GM18951 (cell line): ENCODE data around the gene TNFRSF25.

Experiments
- POLR2A ChIP-seq: IDR thresholded peaks from 4 replicates; pipeline ENCODE4 v1.6.1; 2011; ENCODE audit warnings: mild to moderate bottlenecking; ENCODE audit not compliant: insufficient read length, insufficient read depth; ENCODE audit errors: extremely low read depth
- in situ Hi-C: fragments of 300-500 bp; cut with MboI; formaldehyde crosslinking; loops from one replicate; pipeline ENCODE4 v1.12.0; 2022; ENCODE audit warnings: low sequenced_read_pairs, mixed read lengths, inconsistent platforms; ENCODE audit not compliant: unreplicated experiment

Gene TNFRSF25

DNA sequence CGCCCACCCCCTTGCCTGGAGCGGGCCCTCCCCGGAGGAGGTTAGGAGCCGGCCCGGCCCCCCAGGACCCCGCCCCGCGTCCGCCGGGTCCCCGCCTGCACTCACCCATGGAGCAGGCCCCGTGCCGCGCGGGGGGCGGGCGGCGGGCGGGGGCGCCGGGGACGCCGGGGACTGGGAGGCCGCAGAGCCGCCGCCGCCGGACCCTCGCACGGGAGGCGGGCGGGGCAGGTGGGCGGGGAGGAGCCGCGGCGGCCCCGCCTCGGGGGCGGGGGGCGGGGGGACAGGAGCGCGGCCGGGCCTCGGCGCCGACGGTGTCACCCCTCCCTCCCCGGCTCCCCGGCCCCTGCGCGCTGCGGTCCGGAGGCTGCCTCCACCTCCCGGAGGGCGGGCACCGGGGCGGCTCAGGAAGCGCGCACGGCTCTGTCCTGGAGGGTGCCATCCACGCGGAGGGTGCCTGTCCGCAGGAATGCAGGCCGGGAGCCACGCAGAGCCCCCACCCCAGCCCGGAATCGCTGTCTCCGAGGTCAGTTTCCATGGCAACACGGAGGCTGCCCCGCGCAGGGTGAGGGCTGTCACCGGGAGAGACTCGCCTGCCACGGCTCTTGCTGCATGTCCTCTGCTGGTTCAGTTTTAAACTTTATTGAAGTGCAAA is 31.4 kb upstream of the TNFRSF25 start:
- no peak for TF ChIP-seq POLR2A
- in situ Hi-C loops, result loop anchor here (10.0 kb wide), 1 partner anchor 137 kb away; no protein-coding TSS in a partner anchor

DNA sequence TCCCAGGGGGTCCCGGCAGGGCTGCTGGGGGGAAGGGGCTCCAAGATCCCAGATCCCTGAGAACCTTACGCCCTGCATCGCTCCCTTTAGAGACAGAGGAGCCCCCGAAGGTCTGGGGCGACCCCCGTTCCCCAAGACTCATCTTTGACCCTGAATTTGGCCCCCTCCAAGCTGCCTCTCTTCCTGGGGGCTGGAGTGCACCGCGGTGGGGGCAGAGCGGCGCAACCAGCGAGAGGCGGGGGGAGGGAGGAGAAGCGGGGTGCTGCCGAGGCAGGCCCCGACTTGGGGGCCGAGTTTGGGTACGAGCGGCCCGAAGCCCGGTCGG is 30.9 kb upstream of the TNFRSF25 start:
- no peak for TF ChIP-seq POLR2A
- in situ Hi-C loops, result loop anchor here (10.0 kb wide), 1 partner anchor 138 kb away; no protein-coding TSS in a partner anchor

DNA sequence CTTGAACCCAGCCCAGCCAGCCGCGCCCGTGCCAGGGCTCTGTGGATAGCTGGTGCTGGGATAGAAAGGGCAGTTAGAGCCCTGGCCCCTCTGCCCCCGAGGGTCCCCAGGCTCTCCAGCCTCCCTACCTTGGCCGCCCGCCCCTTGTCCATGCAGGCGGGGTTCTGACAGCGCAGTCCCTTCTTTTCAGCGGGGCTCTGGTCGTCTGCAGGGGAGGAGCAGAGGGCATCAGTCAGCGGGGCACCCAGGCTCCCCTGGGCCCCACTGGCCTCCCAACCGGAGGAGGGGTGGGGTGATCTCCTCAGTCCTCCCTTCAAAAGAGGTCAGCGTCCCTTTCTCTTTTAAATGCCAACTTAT is 30.4 kb upstream of the TNFRSF25 start:
- no peak for TF ChIP-seq POLR2A
- in situ Hi-C loops, result loop anchor here (10.0 kb wide), 1 partner anchor 138 kb away; no protein-coding TSS in a partner anchor

DNA sequence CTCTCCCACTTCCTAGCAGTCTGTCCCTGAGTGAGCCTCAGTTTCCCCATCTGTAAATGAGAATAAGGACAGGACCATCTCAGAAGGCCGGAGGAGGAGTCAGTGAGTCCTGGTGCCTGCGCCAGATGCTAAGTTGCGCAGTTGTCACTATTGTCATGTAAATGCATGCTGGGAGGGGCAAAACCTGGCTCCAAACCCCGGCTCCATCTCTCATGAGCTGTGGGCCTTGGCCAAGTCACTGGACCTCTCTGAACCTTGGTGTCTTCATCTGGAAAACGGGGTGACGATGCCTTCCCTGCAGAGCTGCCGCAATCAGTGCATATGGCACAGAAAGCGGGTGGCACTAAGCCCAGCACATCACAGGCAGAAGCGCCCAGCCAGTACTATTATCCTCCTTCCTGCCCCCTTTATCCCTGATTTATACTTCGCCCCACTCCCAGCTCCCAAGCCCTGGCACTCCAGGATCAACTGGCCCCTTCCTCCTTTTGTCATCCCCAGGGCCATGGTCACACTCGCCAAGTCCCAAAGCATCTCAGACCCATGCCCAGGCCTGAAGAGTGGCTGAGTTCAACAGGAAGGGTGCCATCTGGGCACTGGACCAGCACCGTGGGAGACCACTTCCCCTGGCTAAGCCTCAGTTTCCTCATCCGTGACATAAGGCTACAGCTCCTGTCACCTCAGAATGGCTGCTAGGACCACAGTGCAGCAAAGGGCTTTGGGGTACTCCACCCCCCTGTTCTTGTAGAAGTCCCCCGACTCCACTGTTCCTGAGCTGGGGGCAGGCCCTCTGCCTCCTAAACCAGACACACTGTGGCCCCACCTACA is 29.8 kb upstream of the TNFRSF25 start:
- in situ Hi-C loops, result loop anchor here (10.0 kb wide), 1 partner anchor 139 kb away; no protein-coding TSS in a partner anchor
- TF ChIP-seq POLR2A, result no peak

- in situ Hi-C loops, result loop anchor here (10.0 kb wide), 1 partner anchor 140 kb away; no protein-coding TSS in a partner anchor
- no peak for TF ChIP-seq POLR2A
Measured at GRCh38 chr1:6495041-6495441, 29.1 kb upstream of the TNFRSF25 start.

DNA sequence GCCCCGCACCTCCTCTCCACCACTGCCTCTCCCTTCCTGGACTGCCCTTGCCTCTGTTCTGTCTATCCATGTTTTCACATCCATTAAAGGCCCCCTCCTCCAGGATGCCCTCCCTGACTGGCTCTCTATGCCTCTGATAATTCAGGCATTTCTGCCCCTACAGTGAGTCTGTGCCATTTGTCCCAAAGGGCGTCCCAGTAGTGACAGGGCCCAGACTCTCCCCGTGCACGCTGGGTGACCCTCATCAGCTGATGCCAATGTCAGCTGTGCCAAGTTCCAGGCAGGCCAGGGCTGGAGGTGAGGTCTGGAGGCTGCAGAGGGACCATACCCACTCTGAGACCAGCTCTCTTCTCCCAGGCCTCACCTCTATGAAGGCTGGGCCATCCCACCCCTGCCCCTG is 28.7 kb upstream of the TNFRSF25 start:
- in situ Hi-C loops, result loop anchor here (10.0 kb wide), 1 partner anchor 140 kb away; no protein-coding TSS in a partner anchor
- TF ChIP-seq POLR2A, result no peak

DNA sequence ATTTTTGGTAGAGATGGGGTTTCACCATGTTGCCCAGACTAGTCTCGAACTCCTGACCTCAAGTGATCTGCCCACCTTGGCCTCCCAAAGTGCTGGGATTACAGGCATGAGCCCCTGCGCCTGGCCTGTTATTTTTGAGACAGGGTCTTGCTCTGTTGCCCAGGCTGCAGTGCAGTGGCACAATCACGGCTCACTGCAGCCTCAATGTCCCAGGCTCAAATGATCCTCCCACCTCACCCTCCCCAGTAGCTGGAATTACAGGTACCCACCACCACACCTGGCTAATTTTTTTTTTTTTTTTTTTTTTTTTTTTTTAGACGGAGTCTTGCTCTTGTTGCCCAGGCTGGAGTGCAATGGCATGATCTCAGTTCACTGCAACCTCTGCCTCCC is 27.9 kb upstream of the TNFRSF25 start:
- in situ Hi-C loops, result loop anchor here (10.0 kb wide), 1 partner anchor 141 kb away; no protein-coding TSS in a partner anchor

GRCh38 chr1:6491966-6492365 is 26.0 kb upstream of the TNFRSF25 start:
- TF ChIP-seq POLR2A, result no peak
- in situ Hi-C loops, result loop anchor here (10.0 kb wide), 1 partner anchor 143 kb away; no protein-coding TSS in a partner anchor

DNA sequence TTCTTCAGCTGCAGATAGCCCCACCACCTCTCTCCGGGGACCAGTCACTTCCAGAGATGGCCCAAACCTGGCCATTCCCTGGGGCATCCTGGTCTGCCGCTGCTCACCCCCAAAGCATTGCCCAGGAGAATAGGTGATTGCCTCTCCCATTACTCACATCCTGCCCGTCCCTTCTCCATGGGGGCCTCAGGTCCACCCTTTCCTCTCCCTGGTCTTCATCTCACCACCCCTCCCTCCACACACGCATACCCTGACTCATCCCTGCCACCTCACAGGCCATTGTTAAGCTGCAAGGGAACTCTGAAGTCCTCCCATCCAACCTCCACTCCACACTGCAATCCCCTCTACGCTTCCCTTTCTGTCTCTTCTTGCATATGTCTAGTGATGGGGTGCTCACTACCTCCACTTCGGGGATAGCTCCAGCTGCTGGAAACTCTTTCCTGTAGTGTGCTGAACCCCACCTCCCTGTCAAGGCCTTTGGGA is 25.5 kb upstream of the TNFRSF25 start, which contains the start of gene PLEKHG5:
Gene PLEKHG5 (minus strand): TSS at position 188 of the 483 bp plus-strand sequence. CDS start 14,096 bp downstream, outside the sequence.
- no peak for TF ChIP-seq POLR2A
- in situ Hi-C loops, result loop anchor here (10.0 kb wide), 1 partner anchor 143 kb away; no protein-coding TSS in a partner anchor

GRCh38 chr1:6491081-6491449 is 25.1 kb upstream of the TNFRSF25 start:
- in situ Hi-C loops, result loop anchor here (10.0 kb wide), 1 partner anchor 144 kb away; no protein-coding TSS in a partner anchor
- no peak for TF ChIP-seq POLR2A

DNA sequence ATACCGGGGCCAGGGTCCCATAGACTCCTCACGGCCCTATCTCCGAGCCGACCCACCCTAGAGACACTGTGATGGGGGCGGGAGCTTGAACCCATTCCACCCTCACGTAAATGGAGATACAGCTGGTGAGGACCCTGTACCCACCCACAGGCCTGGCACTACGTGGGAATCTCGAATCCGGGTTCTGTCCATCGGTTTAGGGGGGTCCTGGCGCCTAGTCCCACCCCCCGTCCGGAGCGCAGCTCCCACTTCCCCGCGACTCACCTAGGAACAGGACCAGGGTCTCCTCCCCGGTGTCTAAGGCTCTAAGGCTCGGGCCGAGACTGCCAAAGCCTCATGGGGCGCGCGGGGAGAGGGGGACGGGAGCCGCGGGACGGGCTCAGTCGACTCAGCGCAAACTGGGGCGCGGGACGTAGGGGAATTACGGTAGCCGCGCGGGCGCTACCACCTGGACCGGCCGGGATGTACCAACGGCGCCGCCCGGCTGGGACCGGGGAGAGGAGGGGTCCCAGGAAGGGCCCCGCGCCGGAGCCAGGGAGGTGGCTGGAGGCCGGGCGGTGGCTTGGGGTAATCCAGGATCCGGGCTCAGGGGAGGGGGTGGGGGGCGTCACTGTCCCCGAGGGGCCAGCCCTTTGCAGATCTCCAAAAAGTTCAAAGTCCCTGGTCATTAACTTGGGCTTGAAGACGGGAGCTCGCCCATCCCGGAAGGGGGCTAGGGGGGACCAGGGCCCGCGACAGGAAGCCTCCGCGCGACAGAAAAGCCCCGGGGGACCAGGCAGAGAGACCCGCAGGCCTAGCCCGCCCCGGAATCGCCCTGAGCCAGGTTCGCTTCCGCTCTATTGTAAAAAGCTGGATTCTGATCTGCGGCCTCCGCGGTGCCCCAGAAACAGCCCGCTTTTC is 24.5 kb upstream of the TNFRSF25 start:
- peak; percentile 50 for TF ChIP-seq POLR2A
- in situ Hi-C loops, result loop anchor here (10.0 kb wide), 1 partner anchor 144 kb away; no protein-coding TSS in a partner anchor

DNA sequence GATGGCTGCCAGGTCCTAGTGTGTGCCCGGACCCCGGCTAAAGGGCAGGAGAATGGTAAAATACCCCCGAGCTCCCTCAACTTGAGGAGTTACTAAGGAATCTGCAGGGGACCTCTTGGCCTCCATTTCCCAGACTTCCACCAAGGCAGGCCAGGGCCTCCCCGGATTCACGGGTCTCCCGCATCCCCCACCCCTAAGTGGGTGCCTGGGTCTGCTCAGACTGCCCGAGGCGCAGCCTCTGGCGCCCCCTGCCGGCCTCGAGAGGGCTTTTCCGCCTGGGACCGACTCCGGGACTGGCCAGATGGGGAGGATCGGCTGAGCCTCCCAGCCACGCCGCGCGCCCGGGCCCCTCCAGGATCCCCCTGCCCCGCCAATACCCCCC is 23.8 kb upstream of the TNFRSF25 start:
- in situ Hi-C loops, result loop anchor here (10.0 kb wide), 1 partner anchor 145 kb away; no protein-coding TSS in a partner anchor
- peak; percentile 11 for TF ChIP-seq POLR2A

- no peak for TF ChIP-seq POLR2A
- in situ Hi-C loops, result no loop called here
Measured at GRCh38 chr1:6489383-6489765, 23.4 kb upstream of the TNFRSF25 start.
